Activated CD8-positive, alpha-beta memory T cell treated with anti-CD3 and anti-CD28 coated beads, Interleukin-2, amount 50 U/mL, for 24 hours (primary cell): Measurements from ENCODE around the gene MARVELD3.
"Not testable (repeated sequence)": the region's sequence is repeated elsewhere in the genome, so short reads cannot be mapped to it uniquely, and the experiment has no call there.

Source experiments
- DNase-seq: peaks from one replicate; pipeline ENCODE4 v3.0.0-alpha.2; 2020; ENCODE audit errors: extremely low read depth

The MARVELD3 gene

GRCh38 chr16:71672125-71672524 lies 46.1 kb downstream of the MARVELD3 start:
- no peak for DNase-seq

DNA sequence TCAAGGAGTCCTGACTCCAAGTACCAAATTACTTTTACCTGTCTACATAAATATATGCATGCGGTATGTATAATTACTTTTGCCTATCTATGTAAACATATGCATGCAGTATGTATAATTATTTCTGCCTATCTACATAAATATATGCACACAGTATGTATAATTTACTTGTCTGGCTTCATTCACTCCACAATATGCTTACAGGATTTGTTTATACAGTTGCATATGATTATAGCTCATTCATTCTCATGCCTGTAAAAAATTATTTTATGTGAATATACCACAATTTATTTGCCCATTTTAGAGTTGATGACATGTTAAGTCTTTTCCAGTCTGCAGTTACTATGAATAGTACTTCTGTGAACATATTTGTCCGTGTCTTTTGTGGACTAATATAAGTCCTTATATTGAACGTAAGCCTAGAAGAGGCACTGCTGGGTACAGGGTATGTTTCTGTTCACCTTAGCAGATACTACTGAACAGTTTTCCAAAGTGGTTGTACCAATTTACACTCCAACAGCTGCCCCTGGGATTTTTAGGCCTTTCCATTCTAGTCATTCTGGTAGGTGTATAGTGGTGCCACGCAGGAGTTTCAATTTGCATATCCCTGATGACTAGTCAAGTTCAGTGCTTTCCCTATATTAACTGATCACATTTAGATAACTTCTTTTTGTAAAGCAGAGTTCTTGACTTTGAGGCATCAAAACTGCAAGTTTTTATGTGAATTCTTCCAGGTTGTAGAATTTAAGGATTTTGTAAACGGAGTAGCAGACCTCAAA lies 47.0 kb downstream of the MARVELD3 start:
- DNase-seq = no peak

- no peak for DNase-seq
These were observed 47.6 kb downstream of the MARVELD3 start for GRCh38 chr16:71673582-71673973.

DNA sequence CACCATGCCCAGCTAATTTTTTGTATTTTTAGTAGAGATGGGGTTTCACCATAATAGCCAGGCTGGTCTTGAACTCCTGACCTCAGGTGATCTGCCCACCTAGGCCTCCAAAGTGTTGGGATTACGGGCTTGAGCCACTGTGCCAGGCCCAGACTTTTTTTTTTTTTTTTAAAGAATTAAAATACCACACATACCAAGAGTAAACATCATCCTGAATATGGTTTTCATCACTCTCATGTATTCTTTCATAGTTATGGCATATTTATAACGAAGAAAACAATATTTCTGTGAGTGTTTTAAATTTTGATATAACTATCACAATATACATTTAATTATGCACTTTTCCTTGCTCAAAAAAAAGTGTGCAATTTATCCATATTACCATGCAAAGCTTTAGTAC lies 48.2 kb downstream of the MARVELD3 start:
- no peak for DNase-seq

DNA sequence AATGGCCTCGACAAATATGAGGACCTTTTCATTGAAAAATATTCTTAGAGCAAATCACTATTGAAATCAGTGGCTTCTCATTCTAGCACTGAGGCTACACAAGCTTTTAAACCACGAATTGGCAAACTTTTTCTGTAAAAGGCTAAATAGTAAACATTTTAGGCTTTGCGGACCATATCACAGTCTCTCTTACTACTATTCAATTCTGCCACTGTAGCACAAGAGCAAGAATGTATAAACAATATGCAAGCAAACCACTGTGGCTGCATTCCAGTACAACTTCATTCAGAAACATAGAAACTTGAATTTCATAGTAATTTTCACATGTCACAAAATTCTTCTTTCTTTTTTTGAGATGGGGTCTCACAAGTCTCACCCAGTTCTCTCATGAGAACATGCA lies 49.4 kb downstream of the MARVELD3 start:
- DNase-seq = no peak

GRCh38 chr16:71676236-71676635 lies 50.3 kb downstream of the MARVELD3 start:
- no peak for DNase-seq

- no peak for DNase-seq
These were observed 55.4 kb downstream of the MARVELD3 start for GRCh38 chr16:71681360-71681759.

DNA sequence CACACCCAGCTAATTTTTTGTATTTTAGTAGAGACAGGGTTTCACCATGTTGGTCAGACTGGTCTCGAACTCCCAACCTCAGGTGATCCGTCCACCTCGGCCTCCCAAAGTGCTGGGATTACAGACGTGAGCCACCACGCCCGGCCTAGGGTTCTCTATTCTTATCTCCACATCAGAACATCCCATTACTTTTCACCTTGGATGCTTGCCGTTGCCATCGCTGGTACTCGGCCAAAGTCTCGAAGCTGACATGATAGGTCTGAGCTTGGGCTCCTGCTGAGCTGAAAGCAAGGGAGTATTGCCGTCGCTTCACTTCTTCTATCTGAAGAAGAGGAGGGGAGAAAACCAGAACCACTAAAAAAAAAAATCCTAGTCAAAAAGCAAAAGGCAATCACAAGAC lies 58.3 kb downstream of the MARVELD3 start:
- DNase-seq = not testable (repeated sequence)
